OCI-LY7 (cell line): ENCODE results near the gene ECT2L. TPM values are rescaled to one million over a fixed set of nuclear protein-coding genes. Genes with fewer than 3 reads are reported as not detected.

ENCODE experiments used
- BruUV-seq: library from RNA; stranded (reverse); fragments of 400-500 nt; replicated peaks from 2 replicates; lab custom pipeline; 2021; lab: Mats Ljungman, UMichigan
- CTCF ChIA-PET: fragments of 300-600 bp; sonication (Branson Sonifier 250); formaldehyde crosslinking; loops from one replicate; lab custom pipeline; 2022; ENCODE audit warnings: antibody characterized with exemption; ENCODE audit not compliant: unreplicated experiment; lab: Charles Lee
- POLR2A ChIA-PET: fragments of 300-600 bp; sonication (Branson Sonifier 250); formaldehyde crosslinking; loops from one replicate; lab custom pipeline; 2022; ENCODE audit warnings: antibody characterized with exemption; lab: Charles Lee
- DNase-seq: peaks from one replicate; pipeline ENCODE4 v3.0.0-alpha.2; 2015; ENCODE audit warnings: low spot score
- H2AFZ ChIP-seq: fragments of 200-600 bp; sonication (generic), shearing (Covaris generic); 2 replicates; pipeline ENCODE4 v1.6.1; 2014; ENCODE audit warnings: mild to moderate bottlenecking, antibody characterized with exemption, low read length, moderate library complexity
- H3K27ac ChIP-seq: fragments of 200-600 bp; sonication (generic); 2 replicates; pipeline ENCODE4 v1.5.1; 2014; ENCODE audit warnings: mixed run types, low read depth, mild to moderate bottlenecking, moderate library complexity, low read length, inconsistent platforms; ENCODE audit not compliant: poor library complexity, severe bottlenecking
- H3K36me3 ChIP-seq: fragments of 200-600 bp; sonication (generic); 2 replicates; pipeline ENCODE4 v1.6.1; 2014; ENCODE audit warnings: mild to moderate bottlenecking, antibody characterized with exemption, low read length, moderate library complexity, mixed read lengths; ENCODE audit not compliant: insufficient read depth
- H3K4me1 ChIP-seq: fragments of 200-600 bp; sonication (generic); 2 replicates; pipeline ENCODE4 v1.5.1; 2014; ENCODE audit warnings: mild to moderate bottlenecking, low read length; ENCODE audit not compliant: insufficient read depth, poor library complexity, severe bottlenecking
- H3K4me2 ChIP-seq: fragments of 200-600 bp; sonication (generic); 2 replicates; pipeline ENCODE4 v1.6.1; 2014; ENCODE audit warnings: mild to moderate bottlenecking, low read length
- H3K4me3 ChIP-seq: fragments of 200-600 bp; sonication (generic); 2 replicates; pipeline ENCODE4 v1.5.1; 2014; ENCODE audit warnings: mild to moderate bottlenecking, low read depth, low read length; ENCODE audit not compliant: poor library complexity, severe bottlenecking
- H3K79me2 ChIP-seq: fragments of 200-600 bp; sonication (generic); 2 replicates; pipeline ENCODE4 v1.6.1; 2016; ENCODE audit warnings: low read depth, mild to moderate bottlenecking, low read length, moderate library complexity, mixed read lengths; ENCODE audit not compliant: insufficient read depth
- H3K9me2 ChIP-seq: fragments of 200-600 bp; sonication (generic); 2 replicates; pipeline ENCODE4 v1.6.1; 2016; ENCODE audit warnings: mild to moderate bottlenecking, low read length, mixed read lengths; ENCODE audit not compliant: insufficient read depth
- H3K9me3 ChIP-seq: fragments of 200-600 bp; sonication (generic); 2 replicates; pipeline ENCODE4 v1.6.1; 2014; ENCODE audit warnings: mild to moderate bottlenecking, mixed run types, low read length, mixed read lengths
- H4K20me1 ChIP-seq: fragments of 200-600 bp; sonication (generic); 2 replicates; pipeline ENCODE4 v1.6.1; 2014; ENCODE audit warnings: mild to moderate bottlenecking, antibody characterized with exemption, low read length, moderate library complexity, mixed read lengths; ENCODE audit not compliant: insufficient read depth
- CTCF ChIP-seq: fragments of 200-600 bp; sonication (generic); conservative IDR thresholded peaks from 2 replicates; pipeline ENCODE4 v1.5.1; 2014; ENCODE audit warnings: mild to moderate bottlenecking, antibody characterized with exemption, low read length, moderate library complexity, mixed read lengths
- EZH2phosphoT487 ChIP-seq: fragments of 200-600 bp; sonication (generic); IDR thresholded peaks from 2 replicates; pipeline ENCODE4 v1.6.1; 2018; ENCODE audit warnings: low read depth, borderline replicate concordance, mild to moderate bottlenecking, mixed run types, antibody characterized with exemption, low read length, moderate library complexity, mixed read lengths
- intact Hi-C: fragments of 100-400 bp; cut with micrococcal nuclease; formaldehyde crosslinking; loops from one replicate; pipeline ENCODE4 v1.10.0; 2022; ENCODE audit not compliant: unreplicated experiment
- total RNA-seq, 2 experiments: library from RNA; depleted of rRNA in 1 of 2; stranded (reverse); fragments of >200 nt in 1 of 2; shearing (Covaris generic) in 1 of 2; gene quantifications; 2 replicates each; pipeline ENCODE4 v1.2.3, GENCODE V29; 2014 to 2022

The ECT2L gene
- total RNA-seq, 2 experiments from 2014 or later: not detected

- Histone ChIP-seq H3K27ac (no peak overlapping the region), H3K36me3 (no peaks in the 10 kb centered on the region), H3K79me2 (no peaks in the 10 kb centered on the region), H3K4me2 (no peak overlapping the region), H4K20me1 (no peaks in the 10 kb centered on the region), H3K4me3 (no peak overlapping the region), H2AFZ (no peak overlapping the region), H3K9me2 (no peaks in the 10 kb centered on the region), H3K9me3 (no peaks in the 10 kb centered on the region), H3K4me1 (no peaks in the 10 kb centered on the region)
- TF ChIP-seq EZH2phosphoT487 (no peak), CTCF (no peak)
- intact Hi-C loops: no loop called here
- no peak for DNase-seq
- ChIA-PET POLR2A (no interaction called here), CTCF (no interaction called here)
- BruUV-seq: no TSS peak
These were observed 884 bp downstream of the ECT2L start for GRCh38 chr6:138796771-138797170.

- Histone ChIP-seq H3K4me2 (no peak overlapping the region), H3K9me3 (no peaks in the 10 kb centered on the region), H3K4me3 (no peak overlapping the region), H3K79me2 (no peaks in the 10 kb centered on the region), H2AFZ (no peak overlapping the region), H3K9me2 (no peaks in the 10 kb centered on the region), H3K27ac (no peak overlapping the region), H3K4me1 (no peaks in the 10 kb centered on the region), H3K36me3 (no peaks in the 10 kb centered on the region), H4K20me1 (no peaks in the 10 kb centered on the region)
- DNase-seq: no peak
- CTCF ChIA-PET: interaction anchor here (0.5 to 0.6 kb wide), 2 partner anchors 21 to 96 kb away, joined by 3 read pairs; no protein-coding TSS in a partner anchor
- TF ChIP-seq CTCF (no peak), EZH2phosphoT487 (no peak)
- POLR2A ChIA-PET: no interaction called here
- BruUV-seq: no TSS peak
- intact Hi-C loops: no loop called here
These were observed 2.0 kb downstream of the ECT2L start for GRCh38 chr6:138797806-138798446.
